NCI-H2171 treated with DMSO at 0.1 percent for 48 hours (cell line): ENCODE data around the gene TPX2.
A peak's percentile ranks its signal among the peaks of the same experiment; 100 is the strongest.
"Not testable (repeated sequence)": the region's sequence is repeated elsewhere in the genome, so short reads cannot be mapped to it uniquely, and the experiment has no call there.

Experiments used
- DNase-seq: peaks from one replicate; lab custom pipeline; 2025; lab: John Stamatoyannopoulos, UW

TPX2 gene

GRCh38 chr20:31720486-31721407, 18.3 kb upstream of the TPX2 start:
- peak; percentile 34 for DNase-seq

DNA sequence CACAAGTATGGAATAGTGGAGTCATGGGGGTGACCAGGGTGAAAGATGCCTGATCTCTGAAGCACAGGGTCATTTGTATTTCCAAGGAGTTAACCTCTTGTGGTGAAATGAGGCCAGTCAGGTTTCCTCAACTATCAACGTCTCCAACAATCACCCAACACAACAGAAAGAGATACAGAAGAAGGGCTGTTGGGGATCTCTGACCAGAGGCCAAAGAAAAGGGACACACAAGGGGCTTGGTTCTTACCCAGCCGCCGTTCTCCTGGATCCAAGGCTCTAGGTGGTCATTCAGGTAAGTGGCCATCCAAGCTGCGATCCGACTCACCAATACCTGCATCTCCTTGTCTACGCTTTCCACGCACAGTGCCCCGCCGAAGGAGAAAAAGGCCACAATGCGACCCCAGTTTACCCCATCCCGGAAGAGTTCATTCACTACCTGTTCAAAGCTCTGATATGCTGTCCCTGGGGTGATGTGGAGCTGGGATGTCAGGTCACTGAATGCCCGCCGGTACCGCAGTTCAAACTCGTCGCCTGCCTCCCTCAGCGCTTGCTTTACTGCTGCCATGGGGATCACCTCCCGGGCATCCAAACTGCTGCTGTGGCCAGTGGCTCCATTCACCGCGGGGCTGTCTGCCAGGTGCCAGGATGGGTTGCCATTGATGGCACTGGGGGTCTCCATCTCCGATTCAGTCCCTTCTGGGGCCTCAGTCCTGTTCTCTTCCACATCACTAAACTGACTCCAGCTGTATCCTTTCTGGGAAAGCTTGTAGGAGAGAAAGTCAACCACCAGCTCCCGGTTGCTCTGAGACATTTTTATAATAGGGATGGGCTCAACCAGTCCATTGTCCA, 17.5 kb upstream of the TPX2 start:
- peak; percentile 48 for DNase-seq

GRCh38 chr20:31722257-31723068, 16.6 kb upstream of the TPX2 start, which contains the start of gene BCL2L1:
Gene BCL2L1 (minus strand): TSS chr20:31722868. CDS start chr20:31722218, 650 bp downstream.
- DNase-seq, result peak; percentile 89

GRCh38 chr20:31723069-31723318, 16.1 kb upstream of the TPX2 start:
- DNase-seq, result no peak

- DNase-seq, result peak; percentile 99
These were observed 15.6 kb upstream of the TPX2 start for GRCh38 chr20:31723319-31724078.

GRCh38 chr20:31731321-31731717, 7.8 kb upstream of the TPX2 start:
- DNase-seq, result no peak

GRCh38 chr20:31739550-31739977, 474 bp downstream of the TPX2 start:
- DNase-seq, result no peak

- peak; percentile 39 for DNase-seq
These were observed 1.1 kb downstream of the TPX2 start for GRCh38 chr20:31740208-31740607.

GRCh38 chr20:31740656-31741323, 1.7 kb downstream of the TPX2 start:
- no peak for DNase-seq

GRCh38 chr20:31746068-31746878, 7.2 kb downstream of the TPX2 start:
- peak; percentile 69 for DNase-seq

DNA sequence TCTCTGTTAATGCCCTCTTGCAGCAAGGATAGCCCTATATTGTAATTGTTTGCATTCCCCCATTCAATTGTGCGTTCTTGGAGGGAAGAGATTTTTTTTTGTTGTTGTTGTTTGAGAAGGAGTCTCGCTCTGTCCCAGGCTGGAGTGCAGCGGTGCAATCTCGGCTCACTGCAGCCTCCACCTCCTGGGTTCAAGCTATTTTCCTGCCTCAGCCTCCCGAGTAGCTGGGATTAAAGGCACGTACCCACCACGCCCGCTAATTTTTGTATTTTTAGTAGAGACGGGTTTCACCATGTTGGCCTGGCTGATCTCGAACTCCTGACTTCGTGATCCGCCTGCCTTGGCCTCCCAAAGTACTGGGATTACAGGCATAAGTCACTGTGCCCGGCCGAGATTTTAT, 7.9 kb downstream of the TPX2 start:
- not testable (repeated sequence) for DNase-seq

DNA sequence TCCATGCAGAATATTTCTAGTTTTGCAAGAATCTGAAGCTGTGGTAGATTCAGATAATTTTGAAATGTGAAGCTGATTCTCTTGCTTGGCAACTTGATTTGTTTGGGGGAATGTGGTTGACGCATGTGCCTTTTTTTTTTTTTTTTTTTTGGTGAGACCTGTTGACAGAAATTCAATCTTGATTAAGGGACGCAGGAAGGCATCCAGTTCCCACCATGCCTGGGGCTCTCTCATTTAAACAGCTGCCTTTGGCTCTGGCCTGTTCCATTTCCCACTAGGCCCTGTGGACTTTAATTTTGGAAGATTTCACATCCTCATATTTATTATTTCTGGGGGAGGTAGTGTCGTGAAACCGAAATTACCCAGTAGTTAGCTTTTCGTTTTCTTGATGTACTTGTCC, 8.6 kb downstream of the TPX2 start:
- peak; percentile 67 for DNase-seq

DNA sequence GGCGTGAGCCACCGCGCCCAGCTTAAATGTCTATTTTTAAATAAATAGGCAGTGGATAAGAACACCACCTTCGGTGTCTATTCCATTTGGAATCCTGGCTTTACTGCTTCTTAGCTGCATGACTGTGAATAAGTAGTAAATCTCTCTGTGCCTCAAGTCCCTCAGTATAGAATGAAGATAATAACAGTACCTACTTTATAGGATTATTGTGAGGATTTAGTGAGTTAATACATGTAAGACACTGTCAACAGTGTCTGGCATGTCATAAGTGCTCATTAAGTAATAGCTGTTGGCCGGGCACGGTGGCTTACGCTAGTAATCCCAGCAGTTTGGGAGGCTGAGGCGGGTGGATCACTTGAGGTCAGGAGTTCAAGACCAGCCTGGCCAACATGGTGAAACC, 10.1 kb downstream of the TPX2 start:
- no peak for DNase-seq

- DNase-seq, result no peak
These were observed 12.0 kb downstream of the TPX2 start for GRCh38 chr20:31751126-31751525.

DNA sequence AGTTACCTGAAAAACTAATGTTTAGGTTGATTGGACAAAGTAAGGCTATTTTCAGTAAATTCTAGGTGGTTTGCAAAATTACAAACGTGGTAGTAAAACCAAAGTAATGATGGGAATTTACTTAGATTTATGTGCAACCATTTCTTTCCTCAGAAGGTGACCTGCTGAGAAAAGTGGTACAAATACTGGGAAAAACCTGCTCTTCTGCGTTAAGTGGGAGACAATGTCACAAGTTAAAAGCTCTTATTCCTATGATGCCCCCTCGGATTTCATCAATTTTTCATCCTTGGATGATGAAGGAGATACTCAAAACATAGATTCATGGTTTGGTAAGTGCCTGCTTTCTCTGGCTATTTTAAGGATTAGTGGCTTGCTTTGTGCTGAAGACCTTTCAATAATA, 18.2 kb downstream of the TPX2 start:
- no peak for DNase-seq

- DNase-seq, result no peak
These were observed 19.4 kb downstream of the TPX2 start for GRCh38 chr20:31758521-31758920.

GRCh38 chr20:31758991-31759390, 19.9 kb downstream of the TPX2 start:
- DNase-seq, result no peak

- DNase-seq, result no peak
These were observed 20.9 kb downstream of the TPX2 start for GRCh38 chr20:31759836-31760518.

DNA sequence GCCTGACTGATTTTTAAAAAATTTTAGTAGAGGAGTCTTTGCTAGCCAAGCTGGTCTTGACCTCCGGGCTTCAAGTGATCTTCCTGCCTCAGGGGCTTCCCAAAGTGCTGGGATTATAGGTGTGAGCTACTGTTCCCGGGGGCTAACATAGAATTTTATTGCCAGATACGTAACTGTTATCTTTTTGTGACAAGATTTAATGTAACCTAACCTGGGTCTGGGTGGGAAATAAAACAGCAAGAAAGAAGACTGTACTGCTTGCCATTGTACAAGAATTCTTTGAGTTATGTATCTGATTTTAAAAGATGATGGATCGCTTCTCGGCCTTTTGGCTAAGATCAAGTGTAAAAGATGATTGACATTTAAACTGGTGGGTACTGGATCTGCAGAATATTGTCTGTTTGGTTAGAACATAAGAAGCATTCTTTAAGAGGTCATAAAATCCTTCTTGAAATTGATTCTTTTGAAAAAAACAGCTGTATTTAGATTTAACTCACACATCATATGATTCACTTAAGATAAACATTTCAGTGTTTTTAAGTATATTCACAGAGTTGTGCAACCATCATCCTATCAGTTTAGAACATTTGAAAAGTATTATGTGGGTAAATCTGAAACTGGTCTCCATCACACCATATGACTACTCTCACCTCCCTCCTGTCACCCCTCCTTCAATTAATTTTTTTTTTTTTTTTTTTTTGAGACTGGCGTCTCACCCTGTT, 21.6 kb downstream of the TPX2 start:
- DNase-seq, result no peak
